Activated CD8-positive, alpha-beta memory T cell treated with anti-CD3 and anti-CD28 coated beads for 36 hours (primary cell): ENCODE measurements around the gene EPHB1. TPM values are rescaled to one million over a fixed set of nuclear protein-coding genes. Genes with fewer than 3 reads are reported as not detected.

ENCODE experiments used
- CTCF ChIA-PET: fragments of 350-600 bp; sonication (Branson Sonifier 250); formaldehyde crosslinking; loops from one replicate; lab custom pipeline; 2021; ENCODE audit warnings: antibody characterized with exemption; lab: Charles Lee
- POLR2A ChIA-PET: fragments of 350-600 bp; sonication (Branson Sonifier 250); formaldehyde crosslinking; loops from one replicate; lab custom pipeline; 2021; ENCODE audit warnings: antibody characterized with exemption; lab: Charles Lee
- total RNA-seq, 2 experiments: library from RNA; stranded (reverse); gene quantifications; one replicate each; pipeline ENCODE4 v1.2.3, GENCODE V29; 2021

Gene EPHB1
- total RNA-seq, 2 experiments from 2014 or later: not detected

- CTCF ChIA-PET: no interaction called here
- POLR2A ChIA-PET: no interaction called here
Observed at GRCh38 chr3:135301670-135302069, 506.6 kb downstream of the EPHB1 start.

DNA sequence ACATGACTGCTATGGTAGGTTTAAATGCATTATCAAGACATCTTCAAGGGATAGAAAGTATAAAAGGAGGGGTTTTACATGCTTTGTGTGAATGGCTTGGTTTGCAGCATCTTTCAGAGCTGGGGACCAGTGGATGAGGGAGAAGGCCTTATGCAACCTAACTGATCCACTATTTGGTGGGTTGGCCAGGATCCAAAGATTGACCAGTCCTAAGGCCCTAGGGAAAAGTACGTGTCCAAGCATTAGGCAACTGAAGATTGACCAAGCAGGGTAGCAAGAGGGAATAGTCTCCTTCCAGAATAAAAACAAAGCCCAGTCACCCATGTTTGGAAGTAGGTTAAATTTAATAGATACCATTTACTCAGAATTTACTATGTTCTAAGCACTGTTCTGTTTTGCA is 509.3 kb downstream of the EPHB1 start:
- ChIA-PET CTCF (no interaction called here), POLR2A (no interaction called here)

Other genes starting within 250 kb of the EPHB1 start
- gene KY, start 144.2 kb upstream of the EPHB1 start, total RNA-seq: not detected